HG02623 (cell line): ENCODE results near the gene DENND4A.
"Not testable (repeated sequence)": the region's sequence is repeated elsewhere in the genome, so short reads cannot be mapped to it uniquely, and the experiment has no call there.

Experiments used
- ATAC-seq: cut with Tn5 transposase; IDR thresholded peaks from one replicate; pipeline ENCODE4 v1.9.1; 2021; ENCODE audit warnings: moderate library complexity; ENCODE audit not compliant: unreplicated experiment

DENND4A gene

GRCh38 chr15:65761210-65761926, 30.7 kb downstream of the DENND4A start:
- no peak for ATAC-seq

DNA sequence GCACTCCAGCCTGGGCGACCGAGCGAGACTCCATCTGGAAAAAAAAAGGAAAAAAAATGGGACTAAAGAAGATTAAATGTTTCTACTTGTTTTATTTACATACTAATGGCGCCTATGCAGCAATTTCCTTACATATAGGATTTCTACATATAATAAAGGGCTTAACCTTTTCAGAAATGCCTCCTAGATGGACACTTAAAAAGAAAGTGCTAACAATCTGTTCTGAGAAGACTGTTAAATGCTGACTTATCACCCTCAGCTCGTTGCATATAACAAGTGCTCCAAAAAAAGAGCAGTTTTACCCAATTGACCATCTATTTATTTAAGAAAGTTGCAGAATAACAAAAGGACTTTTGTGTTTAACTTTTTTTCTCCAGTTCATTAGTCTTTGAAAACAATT, 32.7 kb downstream of the DENND4A start:
- no peak for ATAC-seq

GRCh38 chr15:65758242-65758641, 33.9 kb downstream of the DENND4A start:
- ATAC-seq, result no peak

- ATAC-seq, result no peak
Observed at GRCh38 chr15:65757256-65757655, 34.8 kb downstream of the DENND4A start.

DNA sequence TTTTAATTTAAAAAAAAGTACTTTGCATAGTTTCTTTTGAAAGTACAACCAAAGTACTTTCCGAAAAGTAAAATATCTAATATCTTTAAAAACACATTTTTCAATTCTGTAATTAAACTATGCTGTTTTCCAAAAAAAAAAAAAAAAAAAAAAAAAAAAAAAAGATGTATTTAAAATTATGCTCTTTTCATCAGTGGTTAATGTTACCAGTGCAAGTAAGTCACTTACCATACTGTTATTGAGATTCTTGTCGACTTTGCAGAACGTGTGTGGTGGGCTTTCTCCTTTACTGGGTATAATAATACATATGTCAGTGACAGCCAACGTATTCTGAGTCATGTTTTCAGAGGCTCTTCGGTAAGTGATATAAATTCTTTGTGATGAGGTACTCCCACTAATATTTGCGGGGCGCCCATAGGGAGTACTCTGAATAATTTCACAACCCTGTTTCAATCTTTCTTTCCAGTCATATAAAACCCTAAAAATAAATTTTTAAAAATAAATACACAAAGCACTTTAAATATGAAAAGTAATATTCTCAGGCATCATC, 39.9 kb downstream of the DENND4A start:
- no peak for ATAC-seq

GRCh38 chr15:65751431-65751830, 40.7 kb downstream of the DENND4A start:
- no peak for ATAC-seq

GRCh38 chr15:65747265-65747664, 44.8 kb downstream of the DENND4A start:
- ATAC-seq, result no peak

- no peak for ATAC-seq
Observed at GRCh38 chr15:65743637-65744252, 48.3 kb downstream of the DENND4A start.

DNA sequence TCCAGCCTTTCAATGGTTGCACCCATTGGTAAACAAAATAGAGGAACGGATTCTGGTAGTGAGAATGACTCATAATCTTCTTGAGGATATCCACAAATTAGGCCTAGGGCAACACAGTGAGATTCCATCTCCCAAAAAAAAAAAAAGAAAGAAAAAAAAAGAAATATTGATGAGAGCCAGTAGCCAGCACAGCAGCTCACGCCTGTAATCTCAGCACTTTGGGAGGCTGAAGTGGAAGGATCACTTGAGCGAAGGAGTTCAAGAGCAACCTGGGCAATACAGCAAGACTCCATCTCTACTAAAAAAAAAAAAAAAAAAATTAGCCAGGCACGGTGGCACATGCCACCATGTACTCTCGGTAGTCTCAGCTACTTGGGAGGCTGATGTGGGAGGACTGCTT, 51.9 kb downstream of the DENND4A start:
- no peak for ATAC-seq

- ATAC-seq, result no peak
Observed at GRCh38 chr15:65738649-65739048, 53.4 kb downstream of the DENND4A start.

GRCh38 chr15:65733599-65733998, 58.5 kb downstream of the DENND4A start:
- not testable (repeated sequence) for ATAC-seq

DNA sequence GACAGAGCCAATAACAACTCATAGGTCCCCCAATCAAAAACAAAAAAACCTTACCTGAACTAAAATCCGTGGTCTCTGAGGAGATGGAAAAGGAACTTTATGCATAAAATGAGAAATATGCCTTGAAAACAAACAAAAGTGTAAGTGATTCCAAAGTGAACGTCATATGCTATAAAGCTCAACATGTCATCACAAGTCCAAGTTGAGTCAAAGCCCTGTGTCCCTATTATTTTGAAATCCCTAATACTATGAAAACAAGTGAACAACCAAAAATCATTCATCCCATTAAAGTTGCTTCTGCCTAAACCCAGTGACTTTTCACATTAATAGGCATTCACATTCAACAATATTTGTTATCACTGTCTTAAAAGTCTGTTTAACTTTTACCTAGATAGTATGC, 59.4 kb downstream of the DENND4A start:
- ATAC-seq, result no peak

- no peak for ATAC-seq
Observed at GRCh38 chr15:65731926-65732325, 60.2 kb downstream of the DENND4A start.

GRCh38 chr15:65730549-65731172, 61.4 kb downstream of the DENND4A start:
- no peak for ATAC-seq

DNA sequence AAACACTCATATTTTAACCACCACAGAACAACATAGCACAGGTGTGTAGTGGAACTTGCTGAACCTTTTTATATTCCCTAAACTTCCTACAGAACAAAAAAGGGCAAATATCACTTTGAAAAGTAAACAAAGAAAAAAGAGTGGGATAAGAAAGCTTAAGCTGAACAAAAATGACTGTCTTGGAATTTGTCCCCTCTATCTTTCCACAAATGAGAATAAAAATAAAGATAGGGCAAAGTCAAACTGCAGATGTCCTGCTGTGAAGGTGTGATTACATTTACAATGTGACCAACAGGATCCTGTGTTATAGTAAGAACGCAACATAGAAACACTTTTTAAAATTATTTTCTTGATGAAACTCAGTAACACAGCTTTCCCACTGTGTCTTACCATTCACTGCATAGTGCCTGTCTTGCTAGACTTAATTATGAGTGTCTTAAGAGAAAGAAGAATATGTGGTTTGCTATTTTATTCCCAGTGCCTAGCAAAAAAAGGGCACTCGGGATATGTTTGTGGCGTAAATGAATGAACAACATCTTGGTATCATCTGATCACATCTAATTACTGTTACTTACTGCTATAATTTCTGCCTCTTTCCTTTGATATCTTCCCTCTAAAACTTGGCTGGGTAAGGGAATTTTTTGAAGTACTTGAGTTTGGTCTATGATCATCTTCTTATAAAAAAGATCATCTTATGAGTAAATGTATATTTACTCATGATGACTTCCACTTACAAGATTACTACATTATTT, 67.5 kb downstream of the DENND4A start:
- ATAC-seq, result no peak

DNA sequence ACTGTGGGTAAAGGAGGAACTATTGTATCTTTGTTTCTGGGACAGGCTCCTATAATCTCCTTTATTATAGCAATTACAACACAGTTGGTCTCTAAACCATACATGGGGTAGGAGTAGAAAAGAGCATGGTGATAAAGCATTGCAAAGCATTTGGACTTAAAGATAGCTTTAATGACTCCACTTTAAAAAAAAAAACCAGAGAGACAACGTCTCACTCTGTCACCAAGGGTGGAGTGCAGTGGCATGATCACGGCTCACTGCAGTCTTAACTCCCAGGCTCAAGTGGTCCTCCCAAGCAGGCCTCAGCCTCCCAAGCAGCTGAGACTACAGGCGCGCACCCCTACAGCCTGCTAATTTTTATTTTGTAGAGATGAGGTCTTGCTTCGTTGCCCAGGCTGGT, 68.2 kb downstream of the DENND4A start:
- no peak for ATAC-seq

GRCh38 chr15:65722191-65722590, 69.9 kb downstream of the DENND4A start:
- ATAC-seq, result no peak

DNA sequence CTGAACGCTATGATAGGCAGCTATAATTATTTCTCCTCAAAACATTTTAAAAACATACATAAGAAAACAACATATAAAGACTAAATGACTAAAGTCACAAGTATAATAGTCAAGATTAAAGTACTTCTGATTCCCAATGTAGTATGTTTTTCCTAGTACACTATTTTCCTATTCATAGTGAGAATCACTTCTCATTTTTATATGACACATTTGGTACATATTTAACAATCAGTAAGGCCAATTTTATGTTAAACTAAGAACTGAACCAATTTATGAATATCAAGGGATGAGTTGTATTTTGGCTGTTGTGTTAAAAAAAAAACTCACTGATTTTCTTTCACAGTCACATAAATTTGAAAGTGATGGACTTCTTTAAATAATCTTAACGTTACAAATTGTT, 79.7 kb downstream of the DENND4A start:
- ATAC-seq, result no peak

GRCh38 chr15:65695081-65695480, 97.0 kb downstream of the DENND4A start:
- no peak for ATAC-seq

DNA sequence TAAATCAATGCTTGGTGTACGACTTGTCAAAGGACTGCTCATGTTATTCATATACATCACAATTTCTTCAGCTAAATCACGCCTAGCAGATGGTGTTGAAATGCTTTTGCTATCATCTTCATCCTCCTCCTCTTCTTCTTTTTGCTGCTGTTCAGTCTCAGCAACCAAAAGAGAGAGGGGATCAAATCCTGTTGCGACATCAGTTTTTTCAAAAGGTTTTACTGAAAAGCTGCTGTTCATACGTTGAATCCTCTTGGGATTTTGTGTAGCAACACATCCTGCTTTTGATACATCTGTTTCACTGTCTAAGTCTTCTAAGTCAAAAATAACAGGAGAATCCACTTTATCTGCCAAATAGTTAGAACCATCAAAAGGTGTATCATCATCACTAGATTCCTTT, 101.3 kb downstream of the DENND4A start:
- no peak for ATAC-seq

DNA sequence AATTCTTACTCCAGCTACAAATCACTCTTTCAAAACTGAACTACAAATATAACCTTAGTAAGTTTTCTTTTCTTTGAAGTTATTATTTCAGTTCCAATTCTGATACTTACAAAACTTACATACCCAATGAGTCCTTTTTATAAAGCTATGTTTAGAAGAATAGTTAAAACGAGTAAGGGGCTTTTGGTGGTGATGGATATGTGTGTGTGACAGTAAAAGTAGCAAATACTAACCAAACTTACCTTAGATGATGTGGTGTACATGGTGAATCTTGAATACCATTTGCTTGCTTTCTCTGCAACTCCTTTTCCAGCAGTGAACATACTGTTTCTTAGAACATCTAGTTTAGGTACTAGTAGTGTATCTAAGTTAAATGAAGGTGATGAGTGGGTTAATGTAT, 101.9 kb downstream of the DENND4A start:
- no peak for ATAC-seq
